B cell (primary cell): ENCODE measurements around the gene BACH2. TPM values are rescaled to one million over a fixed set of nuclear protein-coding genes. Genes with fewer than 3 reads are reported as not detected.

Experiments used
- ATAC-seq: fragments of 200-7000 bp; cut with Tn5 transposase; one replicate; pipeline ENCODE4 v1.10.0; 2021; ENCODE audit warnings: low read depth, mild to moderate bottlenecking, moderate number of reproducible peaks, moderate library complexity
- CTCF ChIA-PET: fragments of 350-600 bp; sonication (Branson Sonifier 250); formaldehyde crosslinking; loops from one replicate; lab custom pipeline; 2021; ENCODE audit warnings: antibody characterized with exemption, inconsistent platforms; lab: Charles Lee
- POLR2A ChIA-PET: fragments of 350-600 bp; sonication (Branson Sonifier 250); formaldehyde crosslinking; loops from one replicate; lab custom pipeline; 2021; ENCODE audit warnings: antibody characterized with exemption; lab: Charles Lee
- DNase-seq: peaks from one replicate; pipeline ENCODE4 v3.0.0; 2013
- H2AFZ ChIP-seq: 2 replicates; pipeline ENCODE4 v1.6.1; 2012; ENCODE audit warnings: mild to moderate bottlenecking, low read depth, low read length; ENCODE audit not compliant: insufficient read depth, poor library complexity, severe bottlenecking
- H3K27ac ChIP-seq, 2 donors: 1 replicate in 1 of 2; 2 replicates in 1 of 2; pipeline ENCODE4 v1.5.1; 2012 to 2013; ENCODE audit warnings: low read length in 2 of 2, mild to moderate bottlenecking in 2 of 2, moderate library complexity in 1 of 2
- H3K27me3 ChIP-seq, 4 experiments: fragments of 200-600 bp in 1 of 4; sonication (generic) in 1 of 4; replicated peaks in 1 of 4; 1 replicate in 2 of 4; 2 replicates in 2 of 4; pipeline versions ENCODE4 v1.6.1 to v1.7.0; 2013 to 2016; ENCODE audit warnings: low read length in 3 of 4, mild to moderate bottlenecking in 2 of 4, mixed read lengths in 1 of 4, moderate library complexity in 1 of 4; ENCODE audit not compliant: insufficient read depth in 4 of 4, control insufficient read depth in 3 of 4; ENCODE audit errors: control extremely low read depth in 1 of 4
- H3K36me3 ChIP-seq, 2 experiments: replicated peaks in 1 of 2; 1 replicate in 1 of 2; 2 replicates in 1 of 2; pipeline versions ENCODE4 v1.6.1 to v1.7.1; 2013; ENCODE audit warnings: low read length in 1 of 2; ENCODE audit not compliant: insufficient read depth in 2 of 2, control insufficient read depth in 1 of 2; ENCODE audit errors: control extremely low read depth in 1 of 2, extremely low read depth in 1 of 2
- H3K4me1 ChIP-seq, 2 donors: fragments of 200-600 bp in 1 of 2; sonication (generic) in 1 of 2; 1 replicate in 1 of 2; 2 replicates in 1 of 2; pipeline versions ENCODE4 v1.5.1 to v1.6.1; 2013 to 2017; ENCODE audit warnings: low read length in 2 of 2; ENCODE audit not compliant: control insufficient read depth in 2 of 2, insufficient read depth in 2 of 2
- H3K4me2 ChIP-seq: replicated peaks from 2 replicates; pipeline ENCODE3; 2012; ENCODE audit warnings: mild to moderate bottlenecking, low read depth, low read length; ENCODE audit not compliant: poor library complexity, severe bottlenecking
- H3K4me3 ChIP-seq, 5 experiments: fragments of 200-600 bp in 1 of 5; sonication (generic) in 1 of 5; 1 replicate in 3 of 5; 2 replicates in 2 of 5; pipeline versions ENCODE4 v1.5.1 to v1.7.0; 2011 to 2016; ENCODE audit warnings: low read length in 4 of 5, mild to moderate bottlenecking in 4 of 5, low read depth in 2 of 5, control low read depth in 1 of 5, moderate library complexity in 1 of 5; ENCODE audit not compliant: insufficient read depth in 1 of 5; ENCODE audit errors: control extremely low read depth in 1 of 5, extremely low read depth in 1 of 5
- H3K79me2 ChIP-seq: fragments of 200-600 bp; sonication (generic); one replicate; pipeline ENCODE4 v1.6.0; 2016; ENCODE audit warnings: low read length; ENCODE audit not compliant: control insufficient read depth, insufficient read depth
- H3K9ac ChIP-seq: fragments of 200-600 bp; sonication (generic); 2 replicates; pipeline ENCODE4 v1.6.1; 2017; ENCODE audit warnings: mild to moderate bottlenecking, low read length, moderate library complexity
- H3K9me3 ChIP-seq, 3 donors: one replicate each; pipeline versions ENCODE4 v1.6.1 to v1.7.1; 2013; ENCODE audit warnings: low read length in 2 of 3; ENCODE audit not compliant: control insufficient read depth in 2 of 3, insufficient read depth in 1 of 3; ENCODE audit errors: control extremely low read depth in 1 of 3
- H4K20me1 ChIP-seq: 2 replicates; pipeline ENCODE4 v1.6.0; 2012; ENCODE audit warnings: mild to moderate bottlenecking, low read length; ENCODE audit not compliant: insufficient read depth, control insufficient read depth, poor library complexity, severe bottlenecking
- H3K27ac Mint-ChIP-seq: one replicate; pipeline ENCODE4 v1.8.0; 2021; ENCODE audit warnings: mixed read lengths
- H3K27me3 Mint-ChIP-seq: one replicate; pipeline ENCODE4 v1.8.0; 2021; ENCODE audit warnings: mixed read lengths
- H3K4me1 Mint-ChIP-seq: one replicate; pipeline ENCODE4 v1.8.0; 2021; ENCODE audit warnings: mixed read lengths
- H3K4me3 Mint-ChIP-seq: one replicate; pipeline ENCODE4 v1.8.0; 2021; ENCODE audit warnings: mixed read lengths
- H3K9me3 Mint-ChIP-seq: one replicate; pipeline ENCODE4 v1.8.0; 2022; ENCODE audit warnings: mixed read lengths; ENCODE audit not compliant: insufficient read depth
- EZH2 ChIP-seq: IDR thresholded peaks from 2 replicates; pipeline ENCODE4 v1.6.1; 2012; ENCODE audit warnings: borderline replicate concordance, low read depth, mild to moderate bottlenecking, moderate library complexity, low read length; ENCODE audit not compliant: insufficient read depth, poor library complexity, severe bottlenecking
- WGBS: methylation state at CpG from one replicate; pipeline ENCODE4 v1.1.5; 2013; ENCODE audit warnings: missing lambda C conversion rate; ENCODE audit not compliant: insufficient coverage; 5-methylcytosine and 5-hydroxymethylcytosine counted together
- intact Hi-C: fragments of 100-400 bp; cut with micrococcal nuclease; formaldehyde crosslinking; loops from one replicate; pipeline ENCODE4 v1.10.0; 2022
- polyA plus RNA-seq: library from polyadenylated mRNA; depleted of rRNA; stranded (reverse); fragments of >200 nt; gene quantifications from 2 replicates; pipeline ENCODE4 v1.2.3, GENCODE V29; 2012
- total RNA-seq, 2 donors: library from RNA; stranded (reverse); fragments of 120-200 nt in 1 of 2; gene quantifications; 1 replicate in 1 of 2; 2 replicates in 1 of 2; pipeline versions ENCODE4 v1.2.3 to v1.2.4, GENCODE V29; 2013 to 2022
- TF ChIP-seq, protein P1 (sequence below): fragments of 200-600 bp; IDR thresholded peaks from one replicate; pipeline ENCODE4 v1.8.0; 2022; ENCODE audit warnings: antibody characterized with exemption, mild to moderate bottlenecking

The BACH2 gene
- total and polyA plus RNA-seq, 2 donors (not counting 1 experiment from before 2014, with no cell fraction given): 41.1 to 235 TPM

DNA sequence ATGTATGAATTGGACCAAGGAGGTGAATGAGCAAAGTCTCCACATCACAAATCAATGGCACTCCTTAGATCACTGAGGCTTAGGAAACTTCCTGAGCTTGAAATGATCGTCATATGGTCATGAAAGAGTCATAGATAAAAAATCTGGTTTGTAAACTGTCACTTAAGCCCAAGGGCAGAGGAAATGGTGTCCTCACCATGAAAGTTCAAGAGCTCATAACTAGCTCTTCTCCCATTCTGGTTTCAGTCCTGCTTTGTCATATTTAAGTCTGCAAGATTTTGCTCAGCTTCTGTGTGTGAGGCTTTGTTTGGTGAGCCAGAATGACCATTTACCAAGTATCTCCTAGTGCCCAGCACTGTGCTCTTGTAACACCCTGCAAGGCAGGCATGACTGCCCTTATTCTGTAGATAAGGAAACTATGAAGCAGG, 341.9 kb downstream of the BACH2 start:
- 20% methylated on average over 1 of the region's 1 CpG for WGBS
- H3K27me3 ChIP-seq: no peaks in the 10 kb centered on the region
- no peaks in the 10 kb centered on the region for H3K9me3 Mint-ChIP-seq
- no peak for ATAC-seq
- no peak overlapping the region for H3K4me3 Mint-ChIP-seq
- DNase-seq: no peak
- H3K4me2 ChIP-seq: no peak overlapping the region
- peaks cover 43% of the 10 kb centered on the region for H3K79me2 ChIP-seq
- no peak for TF ChIP-seq EZH2
- TF ChIP-seq, protein P1, sequence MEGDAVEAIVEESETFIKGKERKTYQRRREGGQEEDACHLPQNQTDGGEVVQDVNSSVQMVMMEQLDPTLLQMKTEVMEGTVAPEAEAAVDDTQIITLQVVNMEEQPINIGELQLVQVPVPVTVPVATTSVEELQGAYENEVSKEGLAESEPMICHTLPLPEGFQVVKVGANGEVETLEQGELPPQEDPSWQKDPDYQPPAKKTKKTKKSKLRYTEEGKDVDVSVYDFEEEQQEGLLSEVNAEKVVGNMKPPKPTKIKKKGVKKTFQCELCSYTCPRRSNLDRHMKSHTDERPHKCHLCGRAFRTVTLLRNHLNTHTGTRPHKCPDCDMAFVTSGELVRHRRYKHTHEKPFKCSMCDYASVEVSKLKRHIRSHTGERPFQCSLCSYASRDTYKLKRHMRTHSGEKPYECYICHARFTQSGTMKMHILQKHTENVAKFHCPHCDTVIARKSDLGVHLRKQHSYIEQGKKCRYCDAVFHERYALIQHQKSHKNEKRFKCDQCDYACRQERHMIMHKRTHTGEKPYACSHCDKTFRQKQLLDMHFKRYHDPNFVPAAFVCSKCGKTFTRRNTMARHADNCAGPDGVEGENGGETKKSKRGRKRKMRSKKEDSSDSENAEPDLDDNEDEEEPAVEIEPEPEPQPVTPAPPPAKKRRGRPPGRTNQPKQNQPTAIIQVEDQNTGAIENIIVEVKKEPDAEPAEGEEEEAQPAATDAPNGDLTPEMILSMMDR: no peak
- no peak overlapping the region for H3K9ac ChIP-seq
- no peak overlapping the region for H2AFZ ChIP-seq
- H3K36me3 ChIP-seq: peaks cover 2 to 70% of the 10 kb centered on the region in 2 experiments
- H3K4me3 ChIP-seq: no peak overlapping the region
- H3K4me1 Mint-ChIP-seq: peaks cover 45% of the 10 kb centered on the region
- POLR2A ChIA-PET: no interaction called here
- peaks cover 21 to 22% of the 10 kb centered on the region in 2 donors for H3K4me1 ChIP-seq
- H3K9me3 ChIP-seq: no peaks in the 10 kb centered on the region
- CTCF ChIA-PET: interaction anchor here (0.6 to 3.9 kb wide), 5 partner anchors 10 to 444 kb away, joined by 3 to 18 read pairs (median 3); no protein-coding TSS in a partner anchor
- intact Hi-C loops: no loop called here
- peak overlapping the region; percentile 68 for H3K27ac Mint-ChIP-seq
- no peaks in the 10 kb centered on the region for H3K27me3 Mint-ChIP-seq
- H4K20me1 ChIP-seq: peaks cover 79% of the 10 kb centered on the region
- peak overlapping the region in 1 of 2 donors; percentile 50 for H3K27ac ChIP-seq

DNA sequence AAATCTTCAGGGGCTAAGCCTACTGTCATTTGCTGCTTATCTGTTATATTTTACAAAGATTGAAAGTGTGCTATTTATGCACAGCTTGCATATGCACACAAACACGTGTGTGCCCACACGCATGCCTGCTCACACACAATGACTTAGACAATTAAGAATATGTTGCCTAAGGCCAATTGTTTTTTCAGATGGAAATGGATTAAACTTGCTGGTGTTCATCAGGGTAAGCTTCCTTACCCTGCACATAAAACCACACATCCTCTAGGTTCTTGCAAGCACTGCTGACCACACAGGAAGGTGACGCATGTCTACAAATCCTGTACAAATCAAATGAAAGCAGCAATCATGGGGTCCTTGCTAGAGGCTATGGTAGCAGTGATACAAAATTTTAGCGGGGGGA, 344.0 kb downstream of the BACH2 start:
- H3K4me1 ChIP-seq: peaks cover 21 to 22% of the 10 kb centered on the region in 2 donors
- peak overlapping the region in 1 of 2 donors; percentile 24 for H3K27ac ChIP-seq
- Mint-ChIP-seq H3K27me3 (no peaks in the 10 kb centered on the region), H3K4me3 (no peak overlapping the region), H3K4me1 (peaks cover 47% of the 10 kb centered on the region), H3K9me3 (no peaks in the 10 kb centered on the region), H3K27ac (peak overlapping the region; percentile 71)
- H3K4me3 ChIP-seq: no peak overlapping the region
- peak; percentile 85 for ATAC-seq
- 0% methylated on average over 1 of the region's 4 CpGs for WGBS
- DNase-seq: peak; percentile 35
- peaks cover 51% of the 10 kb centered on the region for H3K79me2 ChIP-seq
- no peaks in the 10 kb centered on the region for H3K9me3 ChIP-seq
- intact Hi-C loops: no loop called here
- H3K4me2 ChIP-seq: no peak overlapping the region
- no peak for TF ChIP-seq EZH2
- TF ChIP-seq, protein P1: no peak
- H3K36me3 ChIP-seq: peaks cover 2 to 76% of the 10 kb centered on the region in 2 experiments
- no peak overlapping the region for H3K9ac ChIP-seq
- POLR2A ChIA-PET: no interaction called here
- no peaks in the 10 kb centered on the region for H3K27me3 ChIP-seq
- CTCF ChIA-PET: interaction anchor here (0.6 to 1.7 kb wide), 4 partner anchors 12 to 549 kb away, joined by 3 to 8 read pairs (median 5); no protein-coding TSS in a partner anchor
- no peak overlapping the region for H2AFZ ChIP-seq
- H4K20me1 ChIP-seq: peaks cover 84% of the 10 kb centered on the region
